ENCODE measurements around the gene TSHZ2. TPM values are rescaled to one million over a fixed set of nuclear protein-coding genes. Genes with fewer than 3 reads are reported as not detected.

TSHZ2 gene
- total RNA-seq, 1 experiment from 2014 or later, result 0.20 TPM

DNA sequence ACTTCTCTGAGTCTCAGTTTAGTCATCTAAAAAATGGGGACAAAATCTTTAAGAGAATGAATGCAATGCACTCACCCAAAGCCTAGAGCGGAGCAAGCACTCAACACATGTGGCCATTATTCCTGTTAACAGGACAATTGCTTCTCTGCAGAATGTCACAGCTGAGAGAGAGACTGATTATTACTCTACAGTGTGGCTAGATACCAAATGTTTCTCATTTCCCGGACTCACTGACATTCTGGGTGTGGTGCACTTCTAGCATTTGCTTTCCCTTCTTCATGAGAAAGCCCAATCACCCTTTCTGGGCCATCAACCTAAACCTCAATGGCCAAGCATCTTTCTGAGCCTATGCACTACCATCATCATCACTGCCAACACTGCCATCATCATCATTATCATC, 347.6 kb downstream of the TSHZ2 start (continued):
- TF ChIP-seq ZNF396 (CRISPR knock-in tag; IDR thresholded peaks at IDR 0.05; ENCODE audit: borderline replicate concordance) (no peak), CREM (CRISPR knock-in tag; IDR thresholded peaks at IDR 0.05) (no peak)
- TF ChIP-seq, protein P1, sequence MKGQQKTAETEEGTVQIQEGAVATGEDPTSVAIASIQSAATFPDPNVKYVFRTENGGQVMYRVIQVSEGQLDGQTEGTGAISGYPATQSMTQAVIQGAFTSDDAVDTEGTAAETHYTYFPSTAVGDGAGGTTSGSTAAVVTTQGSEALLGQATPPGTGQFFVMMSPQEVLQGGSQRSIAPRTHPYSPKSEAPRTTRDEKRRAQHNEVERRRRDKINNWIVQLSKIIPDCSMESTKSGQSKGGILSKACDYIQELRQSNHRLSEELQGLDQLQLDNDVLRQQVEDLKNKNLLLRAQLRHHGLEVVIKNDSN (CRISPR knock-in tag; IDR thresholded peaks at IDR 0.05), result no peak
- TF ChIP-seq, protein P2, sequence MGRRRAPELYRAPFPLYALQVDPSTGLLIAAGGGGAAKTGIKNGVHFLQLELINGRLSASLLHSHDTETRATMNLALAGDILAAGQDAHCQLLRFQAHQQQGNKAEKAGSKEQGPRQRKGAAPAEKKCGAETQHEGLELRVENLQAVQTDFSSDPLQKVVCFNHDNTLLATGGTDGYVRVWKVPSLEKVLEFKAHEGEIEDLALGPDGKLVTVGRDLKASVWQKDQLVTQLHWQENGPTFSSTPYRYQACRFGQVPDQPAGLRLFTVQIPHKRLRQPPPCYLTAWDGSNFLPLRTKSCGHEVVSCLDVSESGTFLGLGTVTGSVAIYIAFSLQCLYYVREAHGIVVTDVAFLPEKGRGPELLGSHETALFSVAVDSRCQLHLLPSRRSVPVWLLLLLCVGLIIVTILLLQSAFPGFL (CRISPR knock-in tag; IDR thresholded peaks at IDR 0.05; ENCODE audit: borderline replicate concordance), result no peak
- TF ChIP-seq, protein P3, sequence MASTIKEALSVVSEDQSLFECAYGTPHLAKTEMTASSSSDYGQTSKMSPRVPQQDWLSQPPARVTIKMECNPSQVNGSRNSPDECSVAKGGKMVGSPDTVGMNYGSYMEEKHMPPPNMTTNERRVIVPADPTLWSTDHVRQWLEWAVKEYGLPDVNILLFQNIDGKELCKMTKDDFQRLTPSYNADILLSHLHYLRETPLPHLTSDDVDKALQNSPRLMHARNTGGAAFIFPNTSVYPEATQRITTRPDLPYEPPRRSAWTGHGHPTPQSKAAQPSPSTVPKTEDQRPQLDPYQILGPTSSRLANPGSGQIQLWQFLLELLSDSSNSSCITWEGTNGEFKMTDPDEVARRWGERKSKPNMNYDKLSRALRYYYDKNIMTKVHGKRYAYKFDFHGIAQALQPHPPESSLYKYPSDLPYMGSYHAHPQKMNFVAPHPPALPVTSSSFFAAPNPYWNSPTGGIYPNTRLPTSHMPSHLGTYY (CRISPR knock-in tag; IDR thresholded peaks at IDR 0.05), result no peak

DNA sequence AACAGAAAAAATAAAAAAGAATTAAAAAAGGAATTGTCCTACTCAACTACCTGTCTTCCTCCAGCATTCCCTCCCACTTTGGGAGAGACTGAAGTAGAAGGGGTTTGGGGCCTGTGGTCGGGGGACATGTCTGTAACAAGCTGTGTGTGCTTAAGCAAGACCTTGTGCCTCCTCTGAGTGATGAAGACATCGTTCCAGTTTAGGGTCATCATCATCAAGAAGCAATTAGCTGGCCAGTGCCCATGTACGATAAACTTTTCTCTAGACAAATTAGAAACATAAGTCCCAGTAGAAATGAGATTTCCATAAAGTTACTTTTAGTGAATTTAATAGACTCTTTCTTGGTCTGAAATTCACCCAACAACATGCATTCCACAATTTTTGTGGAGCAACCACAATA, 348.5 kb downstream of the TSHZ2 start:
- POLR2A ChIA-PET, result no interaction called here
- Mint-ChIP-seq H3K4me1 (peaks cover 9% of the 10 kb centered on the region), H3K36me3 (peaks cover 6% of the 10 kb centered on the region; the same call in 1 of the 2 replicates), H3K4me3 (no peak overlapping the region), H3K27me3 (ENCODE audit: low read depth) (no peaks in the 10 kb centered on the region), H3K27ac (no peak overlapping the region), H3K9me3 (peaks cover 19% of the 10 kb centered on the region)
- ATAC-seq, result no peak
- no peak for DNase-seq (ENCODE audit: low spot score)
- CTCF ChIA-PET, result no interaction called here
- no peak for TF ChIP-seq CREB1 (CRISPR knock-in tag; IDR thresholded peaks at IDR 0.05)
- TF ChIP-seq, protein P3 (CRISPR knock-in tag; IDR thresholded peaks at IDR 0.05), result no peak
- TF ChIP-seq JUN (CRISPR knock-in tag; IDR thresholded peaks at IDR 0.05), result no peak
- TF ChIP-seq GABPB1 (CRISPR knock-in tag; IDR thresholded peaks at IDR 0.05), result no peak
- TF ChIP-seq EMX1 (CRISPR knock-in tag; IDR thresholded peaks at IDR 0.05), result no peak
- TF ChIP-seq NFYB (CRISPR knock-in tag; conservative IDR thresholded peaks at IDR 0.05; ENCODE audit: low read depth), result no peak
- TF ChIP-seq, protein P4, sequence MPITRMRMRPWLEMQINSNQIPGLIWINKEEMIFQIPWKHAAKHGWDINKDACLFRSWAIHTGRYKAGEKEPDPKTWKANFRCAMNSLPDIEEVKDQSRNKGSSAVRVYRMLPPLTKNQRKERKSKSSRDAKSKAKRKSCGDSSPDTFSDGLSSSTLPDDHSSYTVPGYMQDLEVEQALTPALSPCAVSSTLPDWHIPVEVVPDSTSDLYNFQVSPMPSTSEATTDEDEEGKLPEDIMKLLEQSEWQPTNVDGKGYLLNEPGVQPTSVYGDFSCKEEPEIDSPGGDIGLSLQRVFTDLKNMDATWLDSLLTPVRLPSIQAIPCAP (CRISPR knock-in tag; IDR thresholded peaks at IDR 0.05), result no peak
- TF ChIP-seq ESRRA (CRISPR knock-in tag; IDR thresholded peaks at IDR 0.05; ENCODE audit: borderline replicate concordance), result no peak
- no peak for TF ChIP-seq ZNF263 (CRISPR knock-in tag; IDR thresholded peaks at IDR 0.05; ENCODE audit: low read depth)
- no peak for TF ChIP-seq NFE2L1 (CRISPR knock-in tag; IDR thresholded peaks at IDR 0.05)
- no peak for TF ChIP-seq ZNF396 (CRISPR knock-in tag; IDR thresholded peaks at IDR 0.05; ENCODE audit: borderline replicate concordance)
- no peak for TF ChIP-seq ZNF121 (CRISPR knock-in tag; IDR thresholded peaks at IDR 0.05)
- TF ChIP-seq NR1H2 (CRISPR knock-in tag; IDR thresholded peaks at IDR 0.05), result no peak
- TF ChIP-seq ZBTB21 (CRISPR knock-in tag; IDR thresholded peaks at IDR 0.05; ENCODE audit: borderline replicate concordance), result no peak
- TF ChIP-seq, protein P5, sequence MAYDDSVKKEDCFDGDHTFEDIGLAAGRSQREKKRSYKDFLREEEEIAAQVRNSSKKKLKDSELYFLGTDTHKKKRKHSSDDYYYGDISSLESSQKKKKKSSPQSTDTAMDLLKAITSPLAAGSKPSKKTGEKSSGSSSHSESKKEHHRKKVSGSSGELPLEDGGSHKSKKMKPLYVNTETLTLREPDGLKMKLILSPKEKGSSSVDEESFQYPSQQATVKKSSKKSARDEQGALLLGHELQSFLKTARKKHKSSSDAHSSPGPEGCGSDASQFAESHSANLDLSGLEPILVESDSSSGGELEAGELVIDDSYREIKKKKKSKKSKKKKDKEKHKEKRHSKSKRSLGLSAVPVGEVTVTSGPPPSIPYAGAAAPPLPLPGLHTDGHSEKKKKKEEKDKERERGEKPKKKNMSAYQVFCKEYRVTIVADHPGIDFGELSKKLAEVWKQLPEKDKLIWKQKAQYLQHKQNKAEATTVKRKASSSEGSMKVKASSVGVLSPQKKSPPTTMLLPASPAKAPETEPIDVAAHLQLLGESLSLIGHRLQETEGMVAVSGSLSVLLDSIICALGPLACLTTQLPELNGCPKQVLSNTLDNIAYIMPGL (CRISPR knock-in tag; IDR thresholded peaks at IDR 0.05), result no peak
- TF ChIP-seq, protein P6, sequence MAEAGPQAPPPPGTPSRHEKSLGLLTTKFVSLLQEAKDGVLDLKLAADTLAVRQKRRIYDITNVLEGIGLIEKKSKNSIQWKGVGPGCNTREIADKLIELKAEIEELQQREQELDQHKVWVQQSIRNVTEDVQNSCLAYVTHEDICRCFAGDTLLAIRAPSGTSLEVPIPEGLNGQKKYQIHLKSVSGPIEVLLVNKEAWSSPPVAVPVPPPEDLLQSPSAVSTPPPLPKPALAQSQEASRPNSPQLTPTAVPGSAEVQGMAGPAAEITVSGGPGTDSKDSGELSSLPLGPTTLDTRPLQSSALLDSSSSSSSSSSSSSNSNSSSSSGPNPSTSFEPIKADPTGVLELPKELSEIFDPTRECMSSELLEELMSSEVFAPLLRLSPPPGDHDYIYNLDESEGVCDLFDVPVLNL (CRISPR knock-in tag; IDR thresholded peaks at IDR 0.05; ENCODE audit: borderline replicate concordance, low read depth), result no peak
- TF ChIP-seq TP53 (CRISPR knock-in tag; IDR thresholded peaks at IDR 0.05), result no peak
- TF ChIP-seq, protein P7, sequence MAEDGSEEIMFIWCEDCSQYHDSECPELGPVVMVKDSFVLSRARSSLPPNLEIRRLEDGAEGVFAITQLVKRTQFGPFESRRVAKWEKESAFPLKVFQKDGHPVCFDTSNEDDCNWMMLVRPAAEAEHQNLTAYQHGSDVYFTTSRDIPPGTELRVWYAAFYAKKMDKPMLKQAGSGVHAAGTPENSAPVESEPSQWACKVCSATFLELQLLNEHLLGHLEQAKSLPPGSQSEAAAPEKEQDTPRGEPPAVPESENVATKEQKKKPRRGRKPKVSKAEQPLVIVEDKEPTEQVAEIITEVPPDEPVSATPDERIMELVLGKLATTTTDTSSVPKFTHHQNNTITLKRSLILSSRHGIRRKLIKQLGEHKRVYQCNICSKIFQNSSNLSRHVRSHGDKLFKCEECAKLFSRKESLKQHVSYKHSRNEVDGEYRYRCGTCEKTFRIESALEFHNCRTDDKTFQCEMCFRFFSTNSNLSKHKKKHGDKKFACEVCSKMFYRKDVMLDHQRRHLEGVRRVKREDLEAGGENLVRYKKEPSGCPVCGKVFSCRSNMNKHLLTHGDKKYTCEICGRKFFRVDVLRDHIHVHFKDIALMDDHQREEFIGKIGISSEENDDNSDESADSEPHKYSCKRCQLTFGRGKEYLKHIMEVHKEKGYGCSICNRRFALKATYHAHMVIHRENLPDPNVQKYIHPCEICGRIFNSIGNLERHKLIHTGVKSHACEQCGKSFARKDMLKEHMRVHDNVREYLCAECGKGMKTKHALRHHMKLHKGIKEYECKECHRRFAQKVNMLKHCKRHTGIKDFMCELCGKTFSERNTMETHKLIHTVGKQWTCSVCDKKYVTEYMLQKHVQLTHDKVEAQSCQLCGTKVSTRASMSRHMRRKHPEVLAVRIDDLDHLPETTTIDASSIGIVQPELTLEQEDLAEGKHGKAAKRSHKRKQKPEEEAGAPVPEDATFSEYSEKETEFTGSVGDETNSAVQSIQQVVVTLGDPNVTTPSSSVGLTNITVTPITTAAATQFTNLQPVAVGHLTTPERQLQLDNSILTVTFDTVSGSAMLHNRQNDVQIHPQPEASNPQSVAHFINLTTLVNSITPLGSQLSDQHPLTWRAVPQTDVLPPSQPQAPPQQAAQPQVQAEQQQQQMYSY (CRISPR knock-in tag; IDR thresholded peaks at IDR 0.05), result no peak
- TF ChIP-seq, protein P8, sequence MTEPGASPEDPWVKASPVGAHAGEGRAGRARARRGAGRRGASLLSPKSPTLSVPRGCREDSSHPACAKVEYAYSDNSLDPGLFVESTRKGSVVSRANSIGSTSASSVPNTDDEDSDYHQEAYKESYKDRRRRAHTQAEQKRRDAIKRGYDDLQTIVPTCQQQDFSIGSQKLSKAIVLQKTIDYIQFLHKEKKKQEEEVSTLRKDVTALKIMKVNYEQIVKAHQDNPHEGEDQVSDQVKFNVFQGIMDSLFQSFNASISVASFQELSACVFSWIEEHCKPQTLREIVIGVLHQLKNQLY (CRISPR knock-in tag; IDR thresholded peaks at IDR 0.05), result no peak

All from WTC11 (cell line).